GM19025 (cell line): Measurements from ENCODE around the gene SLC22A17.

ENCODE experiments used
- ATAC-seq: cut with Tn5 transposase; IDR thresholded peaks from one replicate; pipeline ENCODE4 v1.9.1; 2021; ENCODE audit warnings: mild to moderate bottlenecking, low read depth, moderate library complexity; ENCODE audit not compliant: unreplicated experiment

SLC22A17 gene

GRCh38 chr14:23365036-23365731 lies 12.5 kb upstream of the SLC22A17 start, which contains the start of gene EFS:
Gene EFS, minus strand, starts transcription at chr14:23365172. Its CDS starts 147 bp downstream, at chr14:23365025.
- no peak for ATAC-seq

GRCh38 chr14:23364164-23365035 lies 11.7 kb upstream of the SLC22A17 start:
- ATAC-seq = no peak

GRCh38 chr14:23362200-23362599 lies 9.5 kb upstream of the SLC22A17 start:
- ATAC-seq = no peak

- no peak for ATAC-seq
Observed at GRCh38 chr14:23361763-23362162, 9.1 kb upstream of the SLC22A17 start.

GRCh38 chr14:23361320-23361719 lies 8.6 kb upstream of the SLC22A17 start:
- no peak for ATAC-seq

- ATAC-seq = no peak
Observed at GRCh38 chr14:23360496-23360895, 7.8 kb upstream of the SLC22A17 start.

- ATAC-seq = no peak
Observed at GRCh38 chr14:23359722-23360447, 7.2 kb upstream of the SLC22A17 start.

GRCh38 chr14:23359167-23359626 lies 6.5 kb upstream of the SLC22A17 start:
- ATAC-seq = no peak

DNA sequence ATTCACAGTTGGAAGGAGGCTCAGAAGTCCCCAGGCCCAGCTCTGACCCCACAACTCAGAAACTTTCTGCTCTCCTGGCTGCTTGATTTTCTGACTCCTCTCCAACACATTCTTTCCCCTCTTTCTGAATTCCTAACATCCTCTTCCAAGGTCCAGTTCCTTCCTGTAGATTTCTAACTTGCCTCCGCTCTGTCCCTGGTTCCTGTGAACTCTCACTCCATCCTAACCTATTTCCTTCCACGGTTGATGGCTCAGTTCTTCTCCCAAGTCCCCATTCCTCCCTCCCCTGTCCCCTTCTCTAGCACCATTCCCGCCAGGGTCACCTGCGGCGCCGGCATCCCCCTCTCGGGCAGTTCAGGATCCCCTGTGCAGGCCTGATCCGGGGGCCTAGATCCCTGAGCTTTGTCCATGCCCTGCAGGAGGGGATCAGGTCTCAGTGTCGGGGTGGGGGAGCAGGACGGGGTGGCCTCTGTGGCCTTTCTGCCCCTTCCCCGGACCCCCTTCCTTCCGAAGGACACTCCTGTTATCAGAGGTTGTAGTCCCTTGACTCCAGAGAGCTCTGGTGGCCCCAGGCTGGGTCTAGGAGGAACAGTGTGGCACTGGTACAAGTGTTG lies 6.0 kb upstream of the SLC22A17 start:
- no peak for ATAC-seq

DNA sequence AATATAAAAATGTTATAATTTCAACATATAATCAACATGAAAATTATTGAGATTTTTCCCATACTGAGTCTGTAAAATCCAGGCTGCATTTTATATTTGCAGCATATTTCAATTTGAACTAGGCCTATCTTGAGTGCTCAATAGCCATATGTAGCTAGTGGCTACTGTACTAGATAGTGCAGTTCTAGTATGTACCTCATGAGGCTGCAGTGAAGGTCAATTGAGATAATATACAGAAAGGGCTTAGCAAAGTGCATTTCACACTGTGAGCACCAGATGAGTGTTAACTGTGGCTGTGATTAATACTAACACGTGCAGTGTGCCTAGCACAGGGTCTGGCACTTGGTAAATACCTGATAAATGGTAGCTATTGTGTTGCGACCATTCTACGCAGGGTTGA lies 5.4 kb upstream of the SLC22A17 start:
- ATAC-seq = no peak

GRCh38 chr14:23357261-23357660 lies 4.6 kb upstream of the SLC22A17 start:
- no peak for ATAC-seq

- ATAC-seq = no peak
Observed at GRCh38 chr14:23356662-23357061, 4.0 kb upstream of the SLC22A17 start.

- no peak for ATAC-seq
Observed at GRCh38 chr14:23355871-23356435, 3.3 kb upstream of the SLC22A17 start.

GRCh38 chr14:23354990-23355389 lies 2.3 kb upstream of the SLC22A17 start:
- ATAC-seq = no peak

- ATAC-seq = no peak
Observed at GRCh38 chr14:23353433-23353780, 720 bp upstream of the SLC22A17 start.

- ATAC-seq = no peak
Observed at GRCh38 chr14:23351681-23352505, 794 bp downstream of the SLC22A17 start.

GRCh38 chr14:23349156-23349845 lies 3.4 kb downstream of the SLC22A17 start:
- no peak for ATAC-seq

- ATAC-seq = no peak
Observed at GRCh38 chr14:23348297-23348655, 4.4 kb downstream of the SLC22A17 start.
